HCT116 (cell line): ENCODE measurements around the gene SALL3.

Source experiments
- CBX3 ChIP-seq: IDR thresholded peaks from 2 replicates; pipeline ENCODE4 v1.6.1; 2012; ENCODE audit warnings: low read depth
- EZH2 ChIP-seq: fragments of 200-600 bp; sonication (generic); IDR thresholded peaks from 2 replicates; pipeline ENCODE4 v1.6.1; 2017; ENCODE audit warnings: antibody characterized with exemption, mixed run types
- POLR2AphosphoS5 ChIP-seq: IDR thresholded peaks from 2 replicates; pipeline ENCODE4 v1.6.1; 2011; ENCODE audit warnings: mild to moderate bottlenecking, low read depth, low read length, moderate library complexity
- ZFX ChIP-seq: fragments of 450-650 bp; IDR thresholded peaks from 2 replicates; pipeline ENCODE4 v1.6.1; 2017
- TF ChIP-seq, protein P1 (sequence below), 3 experiments: fragments of 200-600 bp in 1 of 3; sonication (generic) in 1 of 3; IDR thresholded peaks in 2 of 3; conservative IDR thresholded peaks in 1 of 3; 2 replicates each; pipeline ENCODE4 v1.5.1; 2012 to 2017; ENCODE audit warnings: low read depth in 2 of 3, low read length in 2 of 3, antibody characterized with exemption in 1 of 3, borderline replicate concordance in 1 of 3, control low read depth in 1 of 3, mild to moderate bottlenecking in 1 of 3, mixed read lengths in 1 of 3, mixed run types in 1 of 3, moderate library complexity in 1 of 3; ENCODE audit not compliant: insufficient read depth in 1 of 3

DNA sequence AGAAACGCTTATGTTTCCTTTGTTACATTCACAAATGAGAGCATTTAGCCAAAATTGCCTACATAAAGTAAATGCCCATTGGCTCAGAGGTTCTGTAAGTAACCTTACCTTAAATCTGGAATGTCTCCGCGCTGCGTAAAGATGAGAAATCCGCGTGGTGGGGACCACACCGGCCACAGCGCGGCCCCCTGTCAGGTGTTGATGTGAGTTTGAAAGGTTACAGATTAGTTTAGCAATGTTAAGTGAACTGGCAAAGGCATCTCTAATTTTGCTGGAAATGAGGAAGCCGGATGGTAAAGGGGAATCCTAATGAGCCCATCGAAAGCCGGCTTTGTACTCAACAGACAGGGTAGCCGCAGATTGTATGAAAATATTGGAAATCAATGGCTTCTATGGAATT lies 11.8 kb downstream of the SALL3 start:
- TF ChIP-seq, protein P1, sequence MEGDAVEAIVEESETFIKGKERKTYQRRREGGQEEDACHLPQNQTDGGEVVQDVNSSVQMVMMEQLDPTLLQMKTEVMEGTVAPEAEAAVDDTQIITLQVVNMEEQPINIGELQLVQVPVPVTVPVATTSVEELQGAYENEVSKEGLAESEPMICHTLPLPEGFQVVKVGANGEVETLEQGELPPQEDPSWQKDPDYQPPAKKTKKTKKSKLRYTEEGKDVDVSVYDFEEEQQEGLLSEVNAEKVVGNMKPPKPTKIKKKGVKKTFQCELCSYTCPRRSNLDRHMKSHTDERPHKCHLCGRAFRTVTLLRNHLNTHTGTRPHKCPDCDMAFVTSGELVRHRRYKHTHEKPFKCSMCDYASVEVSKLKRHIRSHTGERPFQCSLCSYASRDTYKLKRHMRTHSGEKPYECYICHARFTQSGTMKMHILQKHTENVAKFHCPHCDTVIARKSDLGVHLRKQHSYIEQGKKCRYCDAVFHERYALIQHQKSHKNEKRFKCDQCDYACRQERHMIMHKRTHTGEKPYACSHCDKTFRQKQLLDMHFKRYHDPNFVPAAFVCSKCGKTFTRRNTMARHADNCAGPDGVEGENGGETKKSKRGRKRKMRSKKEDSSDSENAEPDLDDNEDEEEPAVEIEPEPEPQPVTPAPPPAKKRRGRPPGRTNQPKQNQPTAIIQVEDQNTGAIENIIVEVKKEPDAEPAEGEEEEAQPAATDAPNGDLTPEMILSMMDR (IDR thresholded peaks at IDR 0.05 in 2 of 3, conservative IDR thresholded peaks at IDR 0.05 in 1 of 3; ENCODE audit: borderline replicate concordance in 1 of 3, insufficient read depth in 1 of 3, low read depth in 2 of 3, low read length in 2 of 3), result no peak
- TF ChIP-seq CBX3 (no peak), POLR2AphosphoS5 (no peak), EZH2 (no peak), ZFX (no peak)
